ENCODE measurements around the gene MGAT5B.

DNA sequence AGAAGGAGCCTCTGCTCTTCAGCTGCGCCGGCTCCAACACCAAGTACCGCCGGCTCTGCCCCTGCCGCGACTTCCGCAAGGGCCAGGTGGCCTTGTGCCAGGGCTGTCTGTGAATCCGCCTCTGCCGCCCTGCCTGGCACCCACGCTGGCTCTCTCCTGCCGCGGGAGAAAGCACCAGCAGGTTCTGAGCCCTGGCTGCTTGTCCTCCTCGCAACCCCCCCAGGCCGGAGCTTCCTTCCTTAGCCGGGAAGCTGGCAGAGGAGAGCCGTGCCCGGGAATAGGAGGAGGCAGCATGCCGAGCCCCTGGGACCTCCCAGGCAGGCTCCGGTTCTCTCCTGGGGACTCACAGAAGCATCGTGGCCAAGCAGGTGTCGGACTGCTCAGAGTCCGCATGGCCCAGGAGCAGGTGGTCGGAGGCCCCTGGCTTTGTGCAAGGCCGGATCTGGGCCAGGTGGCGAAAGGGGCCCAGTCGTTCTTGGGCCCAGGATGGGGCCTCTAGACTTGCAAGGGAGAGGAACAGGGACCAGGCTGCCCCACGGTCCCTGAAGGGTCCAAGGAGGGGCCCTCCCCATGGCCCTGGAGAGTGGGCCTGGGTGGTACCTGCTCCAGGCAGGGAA is 80.6 kb downstream of the MGAT5B start:
- TF ChIP-seq, protein P1, sequence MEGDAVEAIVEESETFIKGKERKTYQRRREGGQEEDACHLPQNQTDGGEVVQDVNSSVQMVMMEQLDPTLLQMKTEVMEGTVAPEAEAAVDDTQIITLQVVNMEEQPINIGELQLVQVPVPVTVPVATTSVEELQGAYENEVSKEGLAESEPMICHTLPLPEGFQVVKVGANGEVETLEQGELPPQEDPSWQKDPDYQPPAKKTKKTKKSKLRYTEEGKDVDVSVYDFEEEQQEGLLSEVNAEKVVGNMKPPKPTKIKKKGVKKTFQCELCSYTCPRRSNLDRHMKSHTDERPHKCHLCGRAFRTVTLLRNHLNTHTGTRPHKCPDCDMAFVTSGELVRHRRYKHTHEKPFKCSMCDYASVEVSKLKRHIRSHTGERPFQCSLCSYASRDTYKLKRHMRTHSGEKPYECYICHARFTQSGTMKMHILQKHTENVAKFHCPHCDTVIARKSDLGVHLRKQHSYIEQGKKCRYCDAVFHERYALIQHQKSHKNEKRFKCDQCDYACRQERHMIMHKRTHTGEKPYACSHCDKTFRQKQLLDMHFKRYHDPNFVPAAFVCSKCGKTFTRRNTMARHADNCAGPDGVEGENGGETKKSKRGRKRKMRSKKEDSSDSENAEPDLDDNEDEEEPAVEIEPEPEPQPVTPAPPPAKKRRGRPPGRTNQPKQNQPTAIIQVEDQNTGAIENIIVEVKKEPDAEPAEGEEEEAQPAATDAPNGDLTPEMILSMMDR (IDR thresholded peaks at IDR 0.05): no peak
- no peak for TF ChIP-seq POLR2A (IDR thresholded peaks at IDR 0.05)
